ENCODE measurements around the gene TNFRSF18.

DNA sequence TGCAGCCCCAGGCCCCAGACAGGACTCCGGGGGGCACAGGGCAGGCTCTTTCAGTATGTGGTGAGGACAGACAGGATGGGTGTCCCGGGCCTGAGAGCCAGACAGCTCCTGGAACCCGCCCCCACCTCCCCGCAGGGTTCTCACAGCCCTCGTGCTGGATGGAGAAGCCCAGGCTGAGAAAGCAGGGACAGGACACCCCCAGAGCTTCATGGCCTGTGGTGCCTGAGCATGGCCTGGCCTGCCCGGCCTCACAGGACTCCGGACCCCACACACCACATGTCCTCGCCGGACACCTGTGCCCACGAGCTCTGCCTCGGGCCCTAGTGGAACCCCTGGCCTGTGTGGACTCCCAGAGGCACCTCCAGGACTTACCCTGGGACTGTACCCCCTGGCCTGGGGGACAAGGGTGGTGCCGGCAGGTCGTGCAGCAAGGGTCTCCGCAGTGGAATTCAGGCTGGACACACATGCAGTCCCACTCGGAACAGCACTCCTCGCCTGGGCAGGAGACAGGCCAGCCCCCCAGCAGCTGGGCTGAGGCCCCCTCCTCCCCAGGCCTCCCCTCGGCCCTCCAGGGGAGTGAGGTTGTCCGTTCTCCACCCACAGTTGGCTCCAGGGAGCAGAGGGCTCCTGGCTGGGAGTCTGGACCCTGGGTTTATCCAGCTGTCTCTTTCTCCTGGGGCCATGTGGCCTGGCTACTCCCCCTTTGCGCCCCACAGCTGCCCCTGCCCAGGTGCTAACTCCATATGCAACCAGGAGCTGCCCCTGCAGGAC is 1.2 kb downstream of the TNFRSF18 start:
- TF ChIP-seq, protein P1, sequence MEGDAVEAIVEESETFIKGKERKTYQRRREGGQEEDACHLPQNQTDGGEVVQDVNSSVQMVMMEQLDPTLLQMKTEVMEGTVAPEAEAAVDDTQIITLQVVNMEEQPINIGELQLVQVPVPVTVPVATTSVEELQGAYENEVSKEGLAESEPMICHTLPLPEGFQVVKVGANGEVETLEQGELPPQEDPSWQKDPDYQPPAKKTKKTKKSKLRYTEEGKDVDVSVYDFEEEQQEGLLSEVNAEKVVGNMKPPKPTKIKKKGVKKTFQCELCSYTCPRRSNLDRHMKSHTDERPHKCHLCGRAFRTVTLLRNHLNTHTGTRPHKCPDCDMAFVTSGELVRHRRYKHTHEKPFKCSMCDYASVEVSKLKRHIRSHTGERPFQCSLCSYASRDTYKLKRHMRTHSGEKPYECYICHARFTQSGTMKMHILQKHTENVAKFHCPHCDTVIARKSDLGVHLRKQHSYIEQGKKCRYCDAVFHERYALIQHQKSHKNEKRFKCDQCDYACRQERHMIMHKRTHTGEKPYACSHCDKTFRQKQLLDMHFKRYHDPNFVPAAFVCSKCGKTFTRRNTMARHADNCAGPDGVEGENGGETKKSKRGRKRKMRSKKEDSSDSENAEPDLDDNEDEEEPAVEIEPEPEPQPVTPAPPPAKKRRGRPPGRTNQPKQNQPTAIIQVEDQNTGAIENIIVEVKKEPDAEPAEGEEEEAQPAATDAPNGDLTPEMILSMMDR (IDR thresholded peaks at IDR 0.05): no peak
- TF ChIP-seq EZH2 (IDR thresholded peaks at IDR 0.05; ENCODE audit: borderline replicate concordance, insufficient read depth, low read depth, low read length, poor library complexity, severe bottlenecking): no peak
